ENCODE data around the gene ATAD3B.
A peak's percentile ranks its signal among the peaks of the same experiment; 100 is the strongest.
"Not testable (repeated sequence)": the region's sequence is repeated elsewhere in the genome, so short reads cannot be mapped to it uniquely, and the experiment has no call there.

ATAD3B gene

GRCh38 chr1:1533894-1534291 lies 62.3 kb downstream of the ATAD3B start:
- not testable (repeated sequence) for DNase-seq

- DNase-seq = no peak
Observed at GRCh38 chr1:1534401-1535154, 63.0 kb downstream of the ATAD3B start.

GRCh38 chr1:1535201-1536018 lies 63.8 kb downstream of the ATAD3B start:
- no peak for DNase-seq

- DNase-seq = no peak
Observed at GRCh38 chr1:1536019-1536937, 64.7 kb downstream of the ATAD3B start.

GRCh38 chr1:1536938-1537546 lies 65.5 kb downstream of the ATAD3B start:
- DNase-seq = no peak

- no peak for DNase-seq
Observed at GRCh38 chr1:1537626-1538250, 66.2 kb downstream of the ATAD3B start.

GRCh38 chr1:1538334-1538733 lies 66.8 kb downstream of the ATAD3B start:
- no peak for DNase-seq

- DNase-seq = no peak
Observed at GRCh38 chr1:1538989-1539309, 67.4 kb downstream of the ATAD3B start.

GRCh38 chr1:1539310-1540089 lies 67.9 kb downstream of the ATAD3B start:
- DNase-seq = peak; percentile 50

GRCh38 chr1:1540090-1540817 lies 68.7 kb downstream of the ATAD3B start, which contains the start of gene TMEM240:
Gene TMEM240 (minus strand): TSS chr1:1540624. CDS start chr1:1540346, 278 bp downstream.
- DNase-seq = no peak

GRCh38 chr1:1540818-1541628 lies 69.5 kb downstream of the ATAD3B start:
- peak; percentile 70 for DNase-seq

GRCh38 chr1:1541956-1542765 lies 70.6 kb downstream of the ATAD3B start:
- no peak for DNase-seq

GRCh38 chr1:1542766-1543705 lies 71.5 kb downstream of the ATAD3B start:
- no peak for DNase-seq

GRCh38 chr1:1543706-1544099 lies 72.1 kb downstream of the ATAD3B start:
- DNase-seq = no peak

GRCh38 chr1:1544544-1544943 lies 73.0 kb downstream of the ATAD3B start:
- no peak for DNase-seq

Measured in right kidney (tissue), 1 donor.